GM21381 (cell line): ENCODE data around the gene RNF148.
"Not testable (repeated sequence)": the region's sequence is repeated elsewhere in the genome, so short reads cannot be mapped to it uniquely, and the experiment has no call there.

Experiments
- ATAC-seq: cut with Tn5 transposase; IDR thresholded peaks from one replicate; pipeline ENCODE4 v1.9.1; 2021; ENCODE audit warnings: mild to moderate bottlenecking, moderate library complexity; ENCODE audit not compliant: unreplicated experiment

RNF148 gene

DNA sequence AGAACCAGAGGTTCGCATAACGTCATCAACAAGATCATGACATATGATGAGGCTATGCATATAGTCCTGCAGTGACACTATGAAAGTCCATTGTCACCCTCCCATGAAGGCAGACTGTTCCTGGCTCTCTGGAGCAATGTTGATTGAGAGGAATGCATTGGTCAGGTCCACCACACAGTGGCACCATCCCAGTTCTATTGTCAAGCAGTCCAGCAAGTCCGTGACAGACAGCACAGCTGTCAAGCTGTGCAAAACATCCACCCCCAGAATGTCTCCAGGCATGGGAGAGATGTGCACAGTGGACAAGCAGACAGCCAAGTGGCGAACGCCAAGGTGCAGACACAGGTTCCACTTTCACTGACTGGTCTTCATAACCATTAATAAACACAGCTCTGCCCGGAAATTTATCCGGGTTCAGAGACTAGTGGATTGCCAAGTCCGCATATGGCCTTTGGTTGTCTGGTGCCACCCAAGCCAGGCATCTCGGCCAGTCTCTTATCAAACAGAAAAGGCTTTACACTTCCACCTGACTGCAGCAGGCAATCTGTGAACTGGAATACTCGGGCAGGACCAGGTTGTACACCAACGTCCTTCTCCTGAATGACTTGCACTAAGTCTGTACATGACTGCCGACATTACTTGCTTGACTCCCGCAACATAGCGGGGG, 11.0 kb downstream of the RNF148 start:
- ATAC-seq: no peak

DNA sequence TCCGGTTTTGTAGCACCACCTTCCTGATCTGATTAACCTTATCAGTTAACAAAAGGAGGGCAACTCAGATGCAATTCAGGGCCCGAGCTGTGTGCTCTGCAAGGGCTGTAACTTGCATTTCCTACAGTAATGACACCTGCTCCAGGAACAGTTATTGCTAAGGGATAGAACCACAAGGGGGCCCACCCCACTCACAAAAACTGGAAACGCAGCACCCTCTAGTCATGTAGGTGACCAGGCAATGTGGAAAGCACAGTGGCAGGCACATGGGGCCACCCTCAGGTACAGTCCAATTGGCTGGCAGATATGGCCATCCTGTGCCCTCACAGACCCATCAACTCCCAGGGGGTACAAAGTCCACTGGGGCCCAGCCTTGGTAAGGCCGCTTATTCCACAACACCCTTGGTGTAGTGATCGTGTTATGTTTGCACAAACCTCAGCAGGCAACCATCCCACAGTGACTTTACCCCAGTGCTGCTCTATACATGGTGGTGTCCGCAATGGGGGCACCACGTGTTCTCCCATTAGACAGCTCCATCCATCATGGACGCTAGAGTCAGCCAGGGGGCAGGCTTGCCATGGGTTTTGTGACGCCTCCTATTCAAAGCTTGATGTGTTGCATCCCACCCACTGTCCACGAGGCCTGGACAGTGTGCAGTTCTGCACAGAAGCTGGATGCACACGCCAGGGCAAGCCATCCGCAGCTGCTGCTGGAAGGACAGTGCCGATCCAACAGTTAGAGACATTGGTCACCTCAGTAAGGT, 13.2 kb downstream of the RNF148 start:
- no peak for ATAC-seq

DNA sequence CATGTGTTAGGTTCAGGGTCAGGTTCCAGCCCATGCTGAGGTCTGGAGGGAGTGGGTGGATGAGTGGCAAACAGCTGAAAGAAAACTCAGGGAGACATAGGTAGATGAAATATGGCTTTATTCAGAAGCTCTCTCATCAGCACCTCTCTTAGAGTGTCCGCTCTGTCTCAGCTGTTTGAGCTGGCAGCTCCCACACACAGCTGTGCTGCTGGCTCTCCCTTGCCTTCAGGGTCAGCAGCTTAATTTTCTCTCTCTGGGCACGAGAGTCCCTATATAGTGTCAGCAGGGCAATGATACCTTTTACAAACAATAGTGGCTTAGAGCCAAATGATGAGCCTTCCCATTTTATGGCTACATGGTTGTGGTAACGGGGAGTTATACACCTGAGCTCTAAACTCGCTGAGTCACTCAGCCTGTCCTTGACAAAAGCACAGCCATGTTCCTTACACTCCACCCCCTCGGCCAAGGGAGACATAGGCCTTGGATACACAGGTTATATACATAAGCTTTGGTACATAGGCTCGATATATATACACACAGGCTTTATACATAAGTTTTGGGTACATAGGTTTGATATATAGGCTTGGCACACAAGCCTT, 14.2 kb downstream of the RNF148 start:
- no peak for ATAC-seq

DNA sequence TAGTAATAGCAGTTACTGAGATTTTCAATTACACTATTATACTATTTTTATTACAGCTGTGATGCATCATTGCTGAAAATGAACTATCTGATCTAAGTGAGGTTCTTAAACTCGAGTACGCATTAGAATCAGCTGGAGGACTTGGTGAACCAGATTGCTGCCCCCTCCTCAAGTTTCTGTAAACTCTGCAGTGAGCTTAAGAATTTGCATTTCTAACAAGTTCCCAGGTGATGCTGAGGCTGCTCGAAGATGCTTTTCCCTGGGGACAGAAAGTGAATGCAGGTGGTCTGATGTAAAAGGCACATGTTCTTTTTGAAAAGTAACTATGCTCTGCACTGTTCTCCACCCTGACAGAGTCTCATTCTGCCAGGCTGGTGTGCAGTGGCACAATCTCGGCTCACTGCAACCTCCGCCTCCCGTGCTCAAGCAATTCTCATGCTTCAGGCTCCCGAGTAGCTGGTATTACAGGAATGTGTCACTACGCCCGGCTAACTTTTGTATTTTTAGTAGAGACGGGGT, 16.3 kb downstream of the RNF148 start:
- no peak for ATAC-seq

DNA sequence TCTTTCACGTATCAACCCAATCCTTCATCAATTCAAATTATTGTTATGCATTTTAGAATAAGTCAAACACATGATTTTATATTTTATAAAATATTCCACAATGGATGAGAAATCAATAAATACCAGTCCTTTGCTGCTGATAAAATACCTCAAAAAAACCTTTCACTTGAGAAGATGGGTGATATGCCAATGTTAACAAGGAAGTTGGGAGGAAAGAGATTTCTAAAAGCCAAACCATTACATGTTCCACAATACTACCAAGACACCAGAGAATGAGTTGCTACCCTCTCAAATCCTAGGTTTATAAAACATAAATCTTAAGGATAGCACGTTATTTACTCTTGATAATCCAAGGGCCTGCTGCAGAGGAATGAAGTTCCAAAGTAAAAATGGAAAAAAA, 18.2 kb downstream of the RNF148 start:
- ATAC-seq: no peak

DNA sequence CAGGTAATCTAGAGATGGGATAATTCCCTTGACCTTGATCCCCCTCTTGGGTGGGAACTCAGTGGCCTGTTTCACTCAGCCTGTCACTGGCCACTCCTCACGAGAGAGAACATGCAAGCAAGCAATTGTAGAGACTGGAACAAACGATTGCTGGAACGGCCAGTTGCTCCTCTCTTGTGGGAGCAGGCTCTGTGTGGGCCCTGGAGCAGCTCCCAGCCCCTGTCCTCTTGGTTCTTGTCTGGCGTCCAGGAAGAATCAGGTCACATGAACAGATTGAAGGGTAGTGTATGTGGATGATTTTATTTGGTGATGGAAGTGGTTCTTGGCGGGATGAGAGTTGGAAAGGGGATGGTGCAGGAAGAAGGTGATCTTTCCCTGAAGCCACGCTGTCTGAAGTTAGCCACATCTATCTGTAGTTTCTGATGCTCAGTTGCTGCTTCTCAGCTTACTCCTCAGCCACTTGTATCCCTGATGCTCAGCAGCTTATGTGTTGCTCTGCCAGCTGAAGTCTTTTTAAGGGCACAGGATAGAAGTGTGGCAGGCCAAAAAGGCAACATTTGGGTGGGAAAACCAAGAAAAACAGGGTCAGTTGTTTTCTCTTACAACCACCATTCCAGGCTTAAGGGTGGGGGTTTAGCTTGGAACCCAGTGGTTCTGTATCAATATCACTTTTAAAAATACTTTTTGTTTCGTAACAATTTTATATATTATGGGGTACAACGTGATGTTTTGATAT, 19.7 kb downstream of the RNF148 start:
- ATAC-seq: no peak

DNA sequence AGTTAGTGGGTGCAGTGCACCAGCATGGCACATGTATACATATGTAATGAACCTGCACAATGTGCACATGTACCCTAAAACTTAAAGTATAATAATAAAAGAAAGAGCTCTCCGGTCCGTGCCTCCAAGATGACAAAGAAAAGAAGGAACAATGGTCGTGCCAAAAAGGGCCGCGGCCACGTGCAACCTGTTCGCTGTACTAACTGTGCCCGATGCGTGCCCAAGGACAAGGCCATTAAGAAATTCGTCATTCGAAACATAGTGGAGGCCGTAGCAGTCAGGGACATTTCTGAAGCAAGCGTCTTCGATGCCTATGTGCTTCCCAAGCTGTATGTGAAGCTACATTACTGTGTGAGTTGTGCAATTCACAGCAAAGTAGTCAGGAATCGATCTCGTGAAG, 21.5 kb downstream of the RNF148 start:
- not testable (repeated sequence) for ATAC-seq

DNA sequence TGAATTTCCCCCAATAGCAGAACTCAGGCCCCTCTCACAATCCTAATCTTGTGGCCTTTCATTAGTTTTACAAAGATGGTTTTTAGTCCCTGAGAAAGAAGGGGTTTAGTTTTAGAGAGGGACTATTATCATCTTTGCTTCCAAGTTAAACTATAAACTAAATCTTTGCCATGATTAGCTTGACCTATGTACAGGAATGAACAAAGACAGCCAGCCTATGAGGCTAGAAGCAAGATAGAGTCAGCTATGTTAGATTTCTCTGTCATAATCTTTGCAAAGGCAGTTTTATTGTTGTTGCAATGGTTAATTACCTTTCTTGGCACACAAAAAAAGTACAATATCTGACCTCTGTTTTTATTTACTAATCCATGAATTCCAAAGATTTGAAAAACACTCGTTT, 22.9 kb downstream of the RNF148 start:
- ATAC-seq: no peak

DNA sequence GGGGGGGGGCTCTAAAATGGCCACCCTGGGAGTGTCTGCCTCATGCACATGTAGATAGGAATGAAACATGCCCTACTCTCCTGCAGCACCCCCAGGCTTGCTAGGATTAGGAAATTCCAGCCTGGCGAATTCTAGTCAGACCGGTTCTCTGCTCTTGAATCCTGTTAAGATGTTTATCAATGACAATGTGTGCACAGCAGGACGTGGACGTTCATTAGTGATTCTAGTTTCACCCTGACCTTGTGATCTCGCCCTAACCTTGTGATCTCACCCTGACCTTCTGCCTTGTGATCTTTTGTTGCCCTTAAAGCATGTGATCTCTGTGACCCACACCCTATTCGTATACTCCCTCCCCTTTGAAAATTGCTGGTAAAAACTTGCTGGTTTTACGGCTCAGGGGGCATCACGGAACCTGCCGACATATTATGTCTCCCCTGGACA, 23.4 kb downstream of the RNF148 start:
- ATAC-seq: not testable (repeated sequence)

DNA sequence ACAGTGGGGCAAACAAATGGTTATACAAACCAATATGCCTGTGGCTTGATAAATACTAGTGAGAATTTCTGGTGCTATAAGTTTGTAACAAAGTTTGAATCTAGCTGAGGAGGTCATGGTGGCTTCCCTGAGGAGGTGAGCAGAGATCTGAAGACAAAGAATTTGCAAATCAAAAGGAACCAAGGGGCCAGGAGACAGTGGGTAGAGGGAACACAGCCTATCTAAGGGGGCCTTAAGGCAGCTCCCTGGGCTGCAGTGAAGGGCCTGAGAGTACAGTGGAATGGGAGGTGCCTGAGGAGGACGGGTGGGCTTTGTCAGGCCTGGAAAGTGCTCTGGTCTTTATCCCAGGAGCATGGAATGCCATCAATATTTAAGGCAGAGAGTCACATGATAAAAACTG, 25.6 kb downstream of the RNF148 start:
- ATAC-seq: no peak

DNA sequence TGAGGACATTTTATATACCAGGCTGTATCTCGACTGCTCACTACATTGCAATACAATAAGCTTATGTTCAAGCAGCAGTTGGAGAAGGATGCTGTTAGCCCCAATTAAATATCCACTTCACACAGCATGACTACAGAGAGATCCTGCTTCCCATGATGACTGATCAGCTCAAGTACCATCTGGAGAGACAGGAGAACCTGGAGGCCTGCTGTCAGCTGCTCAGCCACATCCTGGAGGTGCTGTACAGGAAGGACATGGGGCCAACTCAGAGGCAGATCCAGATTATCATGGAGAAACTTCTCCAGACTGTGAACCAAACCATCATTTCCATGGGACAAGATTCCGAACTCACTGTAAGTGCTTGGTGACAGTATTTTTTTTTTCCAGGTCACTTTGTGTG, 26.3 kb downstream of the RNF148 start:
- no peak for ATAC-seq

DNA sequence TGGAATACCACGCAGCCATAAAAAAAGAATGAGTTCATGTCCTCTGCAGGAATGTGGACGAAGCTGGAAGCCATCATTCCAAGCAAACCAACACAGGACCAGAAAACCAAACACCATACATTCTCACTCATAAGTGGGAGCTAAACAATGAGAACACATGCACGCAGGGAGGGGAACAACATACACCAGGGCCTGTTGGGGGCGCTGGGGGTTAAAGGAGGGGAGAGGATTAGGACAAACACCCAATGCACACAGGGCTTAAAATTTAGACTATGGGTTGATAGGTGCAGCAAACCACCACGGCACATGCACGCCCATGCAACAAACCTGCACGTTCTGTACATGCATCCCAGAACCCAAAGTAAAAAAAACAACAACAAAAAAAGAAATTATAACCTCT, 27.1 kb downstream of the RNF148 start:
- ATAC-seq: no peak

DNA sequence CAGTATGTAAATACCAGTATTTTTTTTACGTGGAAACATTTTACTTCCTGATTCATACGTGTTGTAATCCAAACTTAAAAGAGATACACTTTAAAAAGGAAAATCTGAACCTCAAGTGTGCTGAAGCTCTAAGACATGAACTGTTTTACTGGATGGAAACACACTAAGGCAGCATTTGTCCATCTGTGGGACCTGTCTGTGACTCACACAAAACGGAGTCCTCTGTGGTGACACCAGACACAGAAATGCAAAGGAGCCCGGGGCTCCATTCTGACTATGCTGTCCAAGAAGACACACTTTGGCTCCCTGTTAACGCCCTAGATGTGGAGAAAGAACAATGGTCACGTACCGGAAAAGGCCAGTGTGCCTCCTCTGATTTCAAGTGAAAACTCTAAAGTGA, 27.7 kb downstream of the RNF148 start:
- ATAC-seq: no peak

DNA sequence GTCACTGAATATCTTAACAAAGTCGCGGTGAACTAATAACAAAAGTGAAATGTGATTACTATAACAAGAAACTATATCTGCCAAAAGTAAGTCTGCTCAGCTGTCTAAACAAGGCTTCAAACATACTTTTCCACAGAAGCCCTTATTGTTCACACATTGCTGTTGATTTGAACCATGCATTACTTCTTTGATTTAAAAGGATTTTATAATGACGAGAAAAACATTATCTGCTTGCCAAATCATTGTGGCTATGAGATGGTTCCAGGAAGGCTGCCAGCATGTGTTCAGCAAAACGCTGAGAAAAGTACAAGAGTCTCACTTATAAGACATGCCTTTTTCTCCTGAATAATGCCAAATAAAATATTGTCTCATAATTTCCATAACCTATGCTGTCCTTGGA, 28.2 kb downstream of the RNF148 start:
- no peak for ATAC-seq

DNA sequence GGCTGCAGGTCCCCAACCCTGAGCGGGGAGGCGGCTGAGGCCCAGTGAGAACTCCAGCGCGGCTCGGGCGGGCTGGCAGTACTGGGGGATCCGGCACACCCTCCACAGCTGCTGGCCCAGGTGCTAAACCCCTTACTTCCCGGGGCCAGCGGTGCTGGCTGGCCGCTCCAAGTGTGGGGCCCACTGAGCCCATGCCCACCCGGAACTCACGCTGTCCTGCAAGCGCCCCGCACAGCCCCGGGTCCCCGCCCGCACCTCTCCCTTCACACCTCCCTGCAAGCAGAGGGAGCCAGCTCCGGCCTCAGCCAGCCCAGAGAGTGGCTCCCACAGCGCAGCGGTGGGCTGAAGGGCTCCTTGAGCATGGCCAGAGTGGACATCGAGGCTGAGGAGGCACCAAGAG, 28.8 kb downstream of the RNF148 start:
- no peak for ATAC-seq

DNA sequence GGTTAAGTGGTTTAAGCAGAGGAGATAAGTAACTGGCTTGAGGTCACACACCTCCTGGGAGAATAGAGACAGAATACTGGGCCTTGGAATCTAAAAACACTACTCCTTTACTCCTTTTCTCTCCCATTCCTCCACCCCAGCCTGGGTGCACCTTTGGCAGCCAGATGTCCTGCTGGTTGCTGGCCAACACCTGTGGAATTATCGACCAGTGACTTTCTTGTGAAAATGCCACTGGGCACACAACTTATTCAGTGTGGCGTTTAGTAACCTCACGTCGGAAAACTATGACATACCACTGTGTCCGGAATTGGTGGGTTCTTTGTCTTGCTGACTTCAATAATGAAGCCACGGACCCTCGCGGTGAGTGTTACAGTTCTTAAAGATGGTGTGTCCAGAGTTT, 30.2 kb downstream of the RNF148 start:
- ATAC-seq: no peak

DNA sequence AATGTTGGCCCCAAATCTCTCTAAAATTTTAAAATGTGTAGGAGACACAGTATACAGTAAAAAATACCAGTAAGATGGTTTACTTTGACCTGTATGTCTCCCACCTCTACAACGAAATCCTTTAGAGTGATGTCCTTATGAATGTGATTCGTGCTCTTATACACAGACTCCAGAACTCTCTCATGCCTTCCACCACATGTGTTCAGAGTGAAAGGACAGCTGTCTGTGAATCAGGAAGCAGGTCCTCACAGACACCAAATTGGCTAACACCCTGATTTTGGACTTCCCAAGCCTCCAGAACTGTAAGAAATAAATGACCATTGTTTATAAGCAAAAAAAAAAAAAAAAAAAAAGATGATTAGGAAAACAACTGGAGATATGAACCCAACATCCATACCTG, 39.0 kb downstream of the RNF148 start:
- no peak for ATAC-seq

DNA sequence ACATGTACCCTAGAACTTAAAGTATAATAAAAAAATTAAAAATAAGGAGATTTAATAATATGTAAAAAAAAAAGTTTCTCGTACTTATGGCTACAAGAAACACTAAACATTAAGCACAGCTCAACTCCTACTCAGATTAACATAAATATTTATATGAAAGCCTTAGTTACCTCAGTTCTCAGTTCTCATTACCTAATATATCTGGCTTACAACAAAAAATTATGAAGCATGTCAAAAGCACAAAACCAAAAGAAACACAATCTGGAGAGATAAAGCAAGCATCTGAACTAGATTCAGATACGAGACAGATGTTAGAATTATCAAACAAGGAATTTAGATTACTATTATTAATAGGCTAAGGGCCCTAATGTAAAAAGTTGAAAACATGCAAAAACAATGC, 43.9 kb downstream of the RNF148 start:
- ATAC-seq: no peak

DNA sequence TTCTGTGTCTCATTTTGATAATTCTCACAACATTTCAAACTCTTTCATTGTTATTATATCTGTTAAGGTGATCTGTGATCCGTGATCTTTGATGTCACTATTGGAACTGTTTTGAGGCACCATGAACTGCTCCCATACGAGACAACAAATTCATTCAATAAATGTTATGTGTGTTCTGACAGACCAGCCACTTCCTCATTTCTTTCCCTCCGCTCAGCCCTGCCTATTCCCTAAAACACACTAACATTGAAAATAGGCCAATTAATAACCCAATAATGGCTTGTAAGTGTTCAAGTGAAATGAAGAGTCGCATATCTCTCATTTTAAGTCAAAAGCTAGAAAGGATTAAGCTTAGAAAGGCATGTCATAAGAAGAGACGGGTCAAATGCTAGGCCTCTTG, 49.0 kb downstream of the RNF148 start:
- no peak for ATAC-seq

DNA sequence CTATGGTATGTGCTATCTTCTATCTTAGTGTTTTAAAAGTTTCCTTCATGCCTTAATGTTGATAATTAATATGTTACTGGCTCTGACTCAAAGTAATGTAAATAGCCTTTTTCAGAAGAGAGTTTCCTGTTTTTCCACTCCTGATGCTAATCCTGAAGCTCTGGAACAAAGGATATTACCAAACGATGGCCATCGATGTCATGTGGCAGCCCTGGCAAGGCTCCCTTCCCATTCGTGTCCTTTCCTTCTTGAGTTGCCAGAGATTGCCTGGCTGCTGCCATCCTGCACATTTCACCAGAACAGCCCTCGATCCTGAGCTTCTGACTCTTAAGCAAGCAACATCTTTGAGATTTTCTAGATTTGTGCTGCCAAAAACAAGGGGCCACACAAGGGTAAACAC, 49.8 kb downstream of the RNF148 start:
- no peak for ATAC-seq
